Cardiac septum (tissue), 1 donor: ENCODE results near the gene ZSCAN5B. TPM values are rescaled to one million over a fixed set of nuclear protein-coding genes. Genes with fewer than 3 reads are reported as not detected.
"Not testable (repeated sequence)": the region's sequence is repeated elsewhere in the genome, so short reads cannot be mapped to it uniquely, and the experiment has no call there.

ENCODE experiments used
- DNase-seq: peaks from one replicate; pipeline ENCODE4 v3.0.0-alpha.2; 2020; ENCODE audit warnings: low spot score
- intact Hi-C: fragments of 100-400 bp; cut with DNase I; formaldehyde crosslinking; loops from one replicate; pipeline ENCODE4 v1.14.0; 2022
- long read RNA-seq: library from polyadenylated mRNA; unstranded; transcript quantifications from one replicate; pipeline ENCODE4 v2.0.0, GENCODE V29; 2021
- total RNA-seq: library from RNA; stranded (reverse); fragmentation: NEBNext Ultra II Directional; extraction: Animal tissue kit (Norgen Biotek cat#: 25700); gene quantifications from one replicate; pipeline ENCODE4 v1.2.1, GENCODE V29; 2021
- donor health status: DM: no; HTN: no; CAD: no.

The ZSCAN5B gene
- not detected for total RNA-seq
- long read RNA-seq: 0 reads

- intact Hi-C loops, DNase-seq: not testable (repeated sequence)
Observed at GRCh38 chr19:56197646-56198045, at the start of gene ZSCAN5B. TSS of gene ZSCAN5B (minus strand) at chr19:56197783. CDS start at chr19:56193052, 4,731 bp downstream.

- DNase-seq, intact Hi-C loops: not testable (repeated sequence)
Observed at GRCh38 chr19:56245764-56246163, 48.2 kb upstream of the ZSCAN5B start.

- DNase-seq: no peak
- intact Hi-C loops: no loop called here
Observed at GRCh38 chr19:56245121-56245740, 47.6 kb upstream of the ZSCAN5B start.

- intact Hi-C loops: no loop called here
- no peak for DNase-seq
Observed at GRCh38 chr19:56223481-56223880, 25.9 kb upstream of the ZSCAN5B start.

GRCh38 chr19:56222901-56223300, 25.3 kb upstream of the ZSCAN5B start:
- intact Hi-C loops: no loop called here
- DNase-seq: no peak

GRCh38 chr19:56221851-56222250, 24.3 kb upstream of the ZSCAN5B start:
- intact Hi-C loops: no loop called here
- no peak for DNase-seq

GRCh38 chr19:56221442-56221841, 23.9 kb upstream of the ZSCAN5B start:
- intact Hi-C loops, DNase-seq: not testable (repeated sequence)

DNA sequence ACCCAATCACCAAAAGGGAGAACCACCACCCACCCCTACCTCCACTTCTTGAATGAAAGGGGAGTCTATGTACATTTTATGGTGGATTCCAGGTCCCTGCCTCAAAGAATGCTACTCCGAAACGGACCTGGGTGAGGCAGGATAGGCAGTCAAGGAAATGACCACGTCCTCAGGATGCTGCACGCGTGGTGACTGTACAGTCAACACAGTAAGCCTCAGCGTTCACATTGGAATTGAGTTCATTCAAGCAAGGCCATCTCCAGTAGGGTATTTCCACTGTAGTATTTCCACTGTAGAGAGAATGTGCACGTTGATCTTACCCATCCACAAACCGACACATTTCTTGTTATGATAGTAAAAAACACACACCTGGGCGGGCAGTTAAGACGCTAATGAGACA, 21.4 kb upstream of the ZSCAN5B start:
- no peak for DNase-seq
- intact Hi-C loops: no loop called here

DNA sequence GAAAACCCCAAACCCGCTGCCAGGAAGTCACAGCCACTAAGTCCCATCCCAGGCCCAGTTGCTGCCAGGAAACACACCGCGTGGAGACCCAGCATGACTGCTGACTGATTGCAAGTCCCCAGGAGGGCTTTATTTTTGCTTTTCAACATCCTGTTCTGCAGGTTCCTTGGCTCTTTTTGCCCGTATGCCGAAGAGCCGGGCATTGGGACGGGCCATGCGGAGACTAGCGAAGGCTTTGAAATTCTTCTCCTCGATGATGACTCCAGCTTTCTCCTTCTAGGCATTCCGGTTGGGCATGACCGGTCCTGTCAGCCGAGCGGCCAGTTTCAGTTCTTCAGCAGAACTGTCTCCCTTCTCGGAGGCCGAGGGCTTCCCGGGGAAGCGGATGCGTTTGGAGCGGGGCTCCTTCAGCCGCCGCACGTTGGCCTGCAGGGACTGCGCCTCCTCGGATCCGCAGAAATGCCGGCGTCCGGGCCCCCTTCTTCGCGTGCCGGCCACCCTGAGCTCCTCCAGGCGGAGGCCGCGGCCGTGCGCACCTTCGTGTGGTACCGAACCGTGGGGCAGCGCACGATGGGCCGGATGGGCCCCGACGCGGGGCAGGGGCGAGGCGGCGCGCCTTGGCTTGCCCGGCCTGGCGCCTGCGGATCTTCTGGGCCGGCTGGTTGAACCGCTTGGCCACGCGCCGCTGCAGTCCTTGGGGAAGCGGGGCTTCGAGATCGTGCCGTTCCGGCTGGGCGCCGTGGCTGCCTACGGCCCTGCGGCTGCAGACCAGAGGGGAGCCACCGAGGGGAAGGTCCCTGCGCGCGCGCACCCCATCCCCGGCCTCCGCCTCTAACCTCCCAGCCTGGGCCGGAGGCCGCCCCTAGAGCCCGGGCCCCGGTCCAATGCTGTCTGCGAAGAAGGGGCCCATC, 19.7 kb upstream of the ZSCAN5B start:
- no peak for DNase-seq

GRCh38 chr19:56211718-56212117, 14.1 kb upstream of the ZSCAN5B start:
- intact Hi-C loops: no loop called here

More for the DNA sequence above, 19.7 kb upstream of the ZSCAN5B start:
- intact Hi-C loops: no loop called here

DNA sequence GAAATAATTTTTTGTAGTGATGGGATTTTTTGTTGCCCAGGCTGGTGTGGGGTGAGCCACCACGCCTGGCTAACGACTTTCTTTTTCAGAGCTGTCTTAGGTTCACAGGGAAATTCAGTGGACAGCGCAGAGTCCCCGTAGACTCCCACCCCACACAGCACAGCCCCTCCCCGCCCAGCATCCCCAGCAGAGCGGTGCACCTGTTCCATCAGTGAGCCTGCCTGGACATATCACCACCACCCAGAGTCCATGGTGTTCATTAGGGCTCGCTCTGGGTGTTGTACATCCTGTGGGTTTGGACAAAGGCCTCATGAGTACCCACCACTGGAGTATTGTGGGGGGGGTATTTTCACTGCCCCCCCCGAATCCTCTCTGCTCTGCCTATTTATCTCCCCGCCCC, 12.5 kb upstream of the ZSCAN5B start:
- DNase-seq, intact Hi-C loops: not testable (repeated sequence)

More at GRCh38 chr19:56211718-56212117, 14.1 kb upstream of the ZSCAN5B start:
- no peak for DNase-seq

- intact Hi-C loops: no loop called here
- DNase-seq: no peak
Observed at GRCh38 chr19:56209091-56209490, 11.5 kb upstream of the ZSCAN5B start.

DNA sequence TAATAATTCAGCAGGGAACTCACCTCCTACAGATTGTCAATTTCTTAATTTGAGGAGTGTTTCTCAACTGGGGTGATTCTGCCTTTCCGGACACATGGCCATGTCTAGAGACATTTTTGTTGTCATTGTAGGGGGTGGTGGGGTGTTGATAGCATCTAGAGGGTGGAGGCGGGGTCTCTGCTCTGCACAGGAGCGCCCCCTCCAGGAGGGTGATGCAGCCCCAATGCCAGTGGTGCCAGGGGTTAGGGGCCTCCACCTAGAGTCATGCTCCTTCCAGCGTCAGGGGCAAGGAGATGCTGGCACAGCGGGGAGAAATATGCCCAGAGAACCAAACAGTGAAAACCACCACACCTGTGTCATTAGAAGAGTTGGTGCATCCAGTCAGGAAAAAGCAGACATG, 10.0 kb upstream of the ZSCAN5B start:
- intact Hi-C loops, DNase-seq: not testable (repeated sequence)

DNA sequence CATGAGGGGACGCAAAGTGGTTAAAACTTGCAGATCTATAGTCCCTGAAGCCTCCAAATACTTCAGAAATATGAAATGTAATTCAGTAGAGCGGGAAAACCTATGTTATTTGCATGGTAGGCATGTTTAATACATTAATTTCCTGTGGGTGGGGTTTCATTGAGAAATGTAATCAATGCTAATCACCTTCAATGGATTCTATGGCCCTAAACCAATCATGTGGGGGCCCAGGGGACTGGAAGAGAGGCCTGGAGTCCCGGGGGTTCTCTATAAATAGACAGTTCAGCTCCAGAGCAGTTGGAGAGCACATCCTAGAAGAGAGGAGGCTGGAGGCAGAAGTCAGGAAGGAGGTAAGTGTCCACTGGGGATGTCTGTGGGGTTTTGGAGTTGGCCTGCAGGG, 4.4 kb upstream of the ZSCAN5B start, which contains the start of gene ZSCAN5C:
TSS of gene ZSCAN5C (plus strand) at position 301 of the 400 bp plus-strand sequence. CDS start 3,641 bp downstream, outside the sequence.
- no peak for DNase-seq
- intact Hi-C loops: no loop called here

- DNase-seq: no peak
- intact Hi-C loops: no loop called here
Observed at GRCh38 chr19:56199687-56200086, 2.1 kb upstream of the ZSCAN5B start.

- no peak for DNase-seq
- intact Hi-C loops: no loop called here
Observed at GRCh38 chr19:56193981-56194640, 3.5 kb downstream of the ZSCAN5B start.

- no peak for DNase-seq
- intact Hi-C loops: no loop called here
Observed at GRCh38 chr19:56191711-56192110, 5.9 kb downstream of the ZSCAN5B start.

- no peak for DNase-seq
- intact Hi-C loops: no loop called here
Observed at GRCh38 chr19:56191115-56191514, 6.5 kb downstream of the ZSCAN5B start.

DNA sequence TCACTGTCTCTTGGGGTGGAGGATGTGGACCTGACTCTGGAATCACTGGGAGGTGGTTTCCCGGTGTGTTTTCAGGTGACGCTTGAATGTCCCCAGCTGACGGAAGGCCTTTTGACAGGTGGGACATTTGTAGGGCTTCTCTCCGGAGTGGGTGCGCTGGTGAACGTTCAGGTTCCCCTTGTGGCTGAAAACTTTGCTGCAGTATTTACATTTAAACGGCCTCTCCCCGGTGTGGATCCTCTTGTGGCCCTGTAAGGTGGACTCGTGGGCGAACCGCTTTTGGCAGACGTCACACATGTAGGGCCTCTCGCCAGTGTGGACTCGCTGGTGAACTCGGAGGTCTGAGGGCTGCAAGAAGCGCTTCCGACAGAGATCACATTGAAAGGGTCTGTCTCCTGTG, 7.8 kb downstream of the ZSCAN5B start:
- no peak for DNase-seq
- intact Hi-C loops: no loop called here

DNA sequence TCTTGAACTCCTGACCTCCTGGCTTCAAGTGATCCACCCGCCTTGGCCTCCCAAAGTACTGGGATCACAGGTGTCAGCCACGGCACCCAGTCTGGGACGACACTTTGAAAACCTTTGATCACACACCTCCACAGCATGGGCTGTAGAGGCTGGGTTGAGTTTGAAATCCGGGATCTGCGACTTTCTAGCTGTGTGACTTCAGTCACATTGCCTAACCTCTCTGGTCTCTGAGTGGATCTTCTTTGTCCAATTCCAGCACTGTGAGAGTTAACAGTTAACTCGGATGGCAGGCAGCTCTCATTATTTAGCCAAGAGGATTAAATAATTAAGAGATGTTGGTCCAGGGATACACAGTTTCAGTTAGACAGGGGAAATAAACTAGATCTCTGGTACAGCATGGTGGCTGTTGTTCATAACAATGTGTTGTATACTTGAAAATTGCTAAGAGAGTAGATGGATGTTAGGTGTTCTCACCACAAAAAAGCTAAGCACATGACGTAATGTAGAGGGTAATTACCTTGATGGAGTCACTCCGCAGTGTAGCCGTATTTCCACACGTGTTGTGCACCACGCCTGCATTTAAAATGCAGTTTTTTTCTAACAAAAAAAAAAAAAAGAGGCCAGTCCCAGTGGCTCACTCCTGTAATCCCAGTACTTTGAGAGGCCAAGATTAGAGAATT, 19.9 kb downstream of the ZSCAN5B start:
- intact Hi-C loops: no loop called here
- DNase-seq: no peak
